SK-MEL-5 (cell line): ENCODE measurements around the gene MYO1D. TPM values are rescaled to one million over a fixed set of nuclear protein-coding genes. Genes with fewer than 3 reads are reported as not detected.
"Not testable (repeated sequence)": the region's sequence is repeated elsewhere in the genome, so short reads cannot be mapped to it uniquely, and the experiment has no call there.

ENCODE experiments used
- DNase-seq: peaks from one replicate; pipeline ENCODE4 v3.0.0-alpha.2; 2016; ENCODE audit warnings: low read depth, low spot score
- in situ Hi-C: cut with HindIII; loops from 2 replicates; pipeline ENCODE4 v1.10.0; 2016; ENCODE audit warnings: low sequenced_read_pairs, high pct_unique_total_duplicates, low pct_unique_long_range_greater_than_20kb
- total RNA-seq: library from RNA; depleted of rRNA; stranded (reverse); fragments of >200 nt; shearing (Covaris generic); gene quantifications from 2 replicates; pipeline ENCODE4 v1.2.3, GENCODE V29; 2014

The MYO1D gene
- total RNA-seq, 1 experiment from 2014 or later = 44.5 TPM

GRCh38 chr17:32901743-32902142 is 24.8 kb upstream of the MYO1D start:
- no peak for DNase-seq
- in situ Hi-C loops = no loop called here

GRCh38 chr17:32899236-32900013 is 22.5 kb upstream of the MYO1D start:
- in situ Hi-C loops = no loop called here

GRCh38 chr17:32896647-32897258 is 19.8 kb upstream of the MYO1D start:
- no peak for DNase-seq
- in situ Hi-C loops = no loop called here

More at GRCh38 chr17:32899236-32900013, 22.5 kb upstream of the MYO1D start:
- no peak for DNase-seq

GRCh38 chr17:32894245-32894644 is 17.3 kb upstream of the MYO1D start:
- DNase-seq = no peak

GRCh38 chr17:32887410-32887809 is 10.5 kb upstream of the MYO1D start:
- in situ Hi-C loops, DNase-seq: not testable (repeated sequence)

More at GRCh38 chr17:32894245-32894644, 17.3 kb upstream of the MYO1D start:
- in situ Hi-C loops = no loop called here

GRCh38 chr17:32886951-32887350 is 10.0 kb upstream of the MYO1D start:
- in situ Hi-C loops, DNase-seq: not testable (repeated sequence)

GRCh38 chr17:32882734-32883133 is 5.8 kb upstream of the MYO1D start:
- in situ Hi-C loops = no loop called here
- no peak for DNase-seq

- no peak for DNase-seq
- in situ Hi-C loops = no loop called here
Measured at GRCh38 chr17:32882029-32882428, 5.1 kb upstream of the MYO1D start.

GRCh38 chr17:32880671-32881453 is 3.9 kb upstream of the MYO1D start:
- peak; percentile 46 for DNase-seq
- in situ Hi-C loops = no loop called here

- in situ Hi-C loops = no loop called here
Measured at GRCh38 chr17:32879134-32879533, 2.2 kb upstream of the MYO1D start.

GRCh38 chr17:32878211-32878610 is 1.3 kb upstream of the MYO1D start:
- in situ Hi-C loops = no loop called here

More at GRCh38 chr17:32879134-32879533, 2.2 kb upstream of the MYO1D start:
- no peak for DNase-seq

GRCh38 chr17:32877164-32877764 is 340 bp upstream of the MYO1D start:
- in situ Hi-C loops = no loop called here
- peak; percentile 88 for DNase-seq

More at GRCh38 chr17:32878211-32878610, 1.3 kb upstream of the MYO1D start:
- no peak for DNase-seq

GRCh38 chr17:32875923-32876416 is 954 bp downstream of the MYO1D start:
- DNase-seq = peak; percentile 25
- in situ Hi-C loops = no loop called here

- in situ Hi-C loops = no loop called here
- no peak for DNase-seq
Measured at GRCh38 chr17:32875230-32875917, 1.6 kb downstream of the MYO1D start.

GRCh38 chr17:32873114-32873513 is 3.8 kb downstream of the MYO1D start:
- in situ Hi-C loops = no loop called here
- no peak for DNase-seq

GRCh38 chr17:32871746-32872145 is 5.2 kb downstream of the MYO1D start:
- in situ Hi-C loops = no loop called here
- no peak for DNase-seq

GRCh38 chr17:32870969-32871368 is 6.0 kb downstream of the MYO1D start:
- DNase-seq = no peak
- in situ Hi-C loops = no loop called here
